Renal pelvis (tissue), 3 donors: ENCODE data around the gene RPL10A. TPM values are rescaled to one million over a fixed set of nuclear protein-coding genes. Genes with fewer than 3 reads are reported as not detected.

ENCODE experiments used
- polyA plus RNA-seq, 3 donors: library from polyadenylated mRNA; unstranded; fragments of 120-200 nt; gene quantifications; one replicate each; pipeline ENCODE4 v1.2.1, GENCODE V29; 2013; ENCODE audit not compliant: insufficient read length in 3 of 3

RPL10A gene
- polyA plus RNA-seq, 3 donors = 1,930 to 2,148 (median 1,961) TPM

Other genes with a start within 250 kb of the RPL10A start
- 10 to 100 TPM; 47.7 to 69.0 (median 64.2) TPM for gene ZNF76, start 208.7 kb upstream of the RPL10A start, polyA plus RNA-seq
- gene DEF6, start 170.6 kb upstream of the RPL10A start, polyA plus RNA-seq = 1 to 10 TPM; 4.5 to 5.7 (median 4.7) TPM
- gene PPARD, start 125.8 kb upstream of the RPL10A start, polyA plus RNA-seq = 10 to 100 TPM; 25.8 to 28.7 (median 27.8) TPM
- gene FANCE, start 16.1 kb upstream of the RPL10A start, polyA plus RNA-seq = 10 to 100 TPM in 2 of 3 donors, 1 to 10 TPM in 1; 9.7 to 10.8 (median 10.6) TPM
- 10 to 100 TPM; 52.8 to 62.5 (median 53.0) TPM for gene TEAD3, start 28.7 kb downstream of the RPL10A start, polyA plus RNA-seq
- 1 to 10 TPM; 1.7 to 4.2 (median 3.4) TPM for gene TULP1, start 44.5 kb downstream of the RPL10A start, polyA plus RNA-seq
- 10 to 100 TPM; 20.6 to 26.9 (median 24.9) TPM for gene FKBP5, start 220.5 kb downstream of the RPL10A start, polyA plus RNA-seq